A549 (cell line): ENCODE measurements around the gene PRR5. TPM values are rescaled to one million over a fixed set of nuclear protein-coding genes. Genes with fewer than 3 reads are reported as not detected.

Source experiments
- ATAC-seq, 2 experiments: fragments of 200-7000 bp in 1 of 2; fragments of >200 bp in 1 of 2; cut with Nextera tagmentation in 1 of 2; cut with Tn5 transposase in 1 of 2; 3 replicates each; pipeline versions ENCODE4 v1.8.0 to v1.9.1; 2018 to 2020; ENCODE audit warnings: mild to moderate bottlenecking in 1 of 2, moderate library complexity in 1 of 2
- CTCF ChIA-PET: fragments of 300-600 bp; sonication (Branson Sonifier 250); formaldehyde crosslinking; extraction: SDS; loops from one replicate; lab custom pipeline; 2021; ENCODE audit warnings: antibody characterized with exemption, inconsistent platforms; lab: Yijun Ruan, JAX
- POLR2A ChIA-PET: fragments of 350-600 bp; formaldehyde crosslinking; extraction: SDS; loops from one replicate; lab custom pipeline; 2021; ENCODE audit warnings: antibody characterized with exemption, inconsistent platforms; lab: Yijun Ruan, JAX
- DNase-seq, 2 experiments: peaks; one replicate each; pipeline versions ENCODE4 v3.0.0 to v3.0.0-alpha.2; 2011 to 2016; ENCODE audit warnings: low read depth in 1 of 2, low spot score in 1 of 2
- FAIRE-seq: peaks from 2 replicates; lab custom pipeline; 2011; peaks lifted over from hg19 to GRCh38; lab: Jason Lieb, UNC
- H3K27ac ChIP-seq, 2 experiments: fragments of >200 bp; sonication (Bioruptor Twin); formaldehyde crosslinking; 3 replicates each; pipeline ENCODE4 v1.5.1; 2016 to 2017
- H3K4me1 ChIP-seq: fragments of >200 bp; sonication (Bioruptor Twin); formaldehyde crosslinking; 3 replicates; pipeline ENCODE4 v1.6.1; 2016
- H3K4me2 ChIP-seq: fragments of >200 bp; sonication (Bioruptor Twin); formaldehyde crosslinking; 3 replicates; pipeline ENCODE4 v1.6.1; 2016
- H3K4me3 ChIP-seq: fragments of >200 bp; sonication (Bioruptor Twin); formaldehyde crosslinking; 3 replicates; pipeline ENCODE4 v1.5.1; 2016
- H3K9me3 ChIP-seq: fragments of >200 bp; sonication (Bioruptor Twin); formaldehyde crosslinking; 3 replicates; pipeline ENCODE4 v1.6.1; 2016
- CBX2 ChIP-seq: fragments of 200-600 bp; sonication (generic); IDR thresholded peaks from 2 replicates; pipeline ENCODE4 v1.6.1; 2016; ENCODE audit warnings: low read depth, mild to moderate bottlenecking, borderline replicate concordance
- CBX8 ChIP-seq: fragments of 200-600 bp; sonication (generic); IDR thresholded peaks from 2 replicates; pipeline ENCODE4 v1.6.1; 2016
- CEBPB ChIP-seq, 2 experiments: fragments of >200 bp in 1 of 2; sonication (Bioruptor Twin) in 1 of 2; formaldehyde crosslinking in 1 of 2; IDR thresholded peaks; 2 replicates each; pipeline ENCODE4 v1.6.1; 2012 to 2016
- CHD4 ChIP-seq: fragments of 200-600 bp; sonication (generic); IDR thresholded peaks from 2 replicates; pipeline ENCODE4 v1.6.1; 2016; ENCODE audit warnings: antibody characterized with exemption, mild to moderate bottlenecking, borderline replicate concordance
- GATA3 ChIP-seq: IDR thresholded peaks from 2 replicates; pipeline ENCODE4 v1.6.1; 2012; ENCODE audit warnings: borderline replicate concordance
- HEYL ChIP-seq: fragments of 250-450 bp; sonication (Bioruptor Pico); IDR thresholded peaks from 2 replicates; pipeline ENCODE4 v1.8.0; 2021; ENCODE audit warnings: mild to moderate bottlenecking, moderate library complexity
- HOXA7 ChIP-seq: fragments of 250-450 bp; sonication (Bioruptor Pico); IDR thresholded peaks from 2 replicates; pipeline ENCODE4 v1.5.0; 2020; ENCODE audit warnings: mild to moderate bottlenecking, moderate library complexity
- JUN ChIP-seq, 2 experiments: fragments of >200 bp; sonication (Bioruptor Twin); formaldehyde crosslinking; IDR thresholded peaks; 2 replicates in 1 of 2; 3 replicates in 1 of 2; pipeline ENCODE4 v1.6.1; 2016 to 2017
- KDM1A ChIP-seq: fragments of 200-600 bp; sonication (generic); IDR thresholded peaks from 2 replicates; pipeline ENCODE4 v1.6.1; 2016; ENCODE audit warnings: low read depth, mild to moderate bottlenecking
- KDM5A ChIP-seq: fragments of 200-600 bp; sonication (generic); IDR thresholded peaks from 2 replicates; pipeline ENCODE4 v1.6.1; 2016; ENCODE audit warnings: antibody characterized with exemption, mild to moderate bottlenecking
- MYC ChIP-seq: IDR thresholded peaks from 2 replicates; pipeline ENCODE4 v1.6.1; 2012; ENCODE audit warnings: mild to moderate bottlenecking, inconsistent platforms, low read length, improper control_type of control experiment, borderline replicate concordance
- NFE2L2 ChIP-seq: fragments of 150-350 bp; conservative IDR thresholded peaks from 2 replicates; pipeline ENCODE4 v1.6.1; 2014; ENCODE audit warnings: low read length
- POLR2AphosphoS2 ChIP-seq: conservative IDR thresholded peaks from 2 replicates; pipeline ENCODE4 v1.6.1; 2012; ENCODE audit warnings: low read length, improper control_type of control experiment, inconsistent platforms
- RFX5 ChIP-seq: fragments of 450-650 bp; IDR thresholded peaks from 2 replicates; pipeline ENCODE4 v1.7.1; 2014; ENCODE audit warnings: antibody characterized with exemption, mild to moderate bottlenecking, moderate library complexity
- SMC3 ChIP-seq: fragments of >200 bp; sonication (Bioruptor Twin); formaldehyde crosslinking; IDR thresholded peaks from 3 replicates; pipeline ENCODE4 v1.6.1; 2018; ENCODE audit warnings: inconsistent platforms
- ZC3H11A ChIP-seq: fragments of 450-650 bp; IDR thresholded peaks from 2 replicates; pipeline ENCODE4 v1.6.1; 2014; ENCODE audit warnings: antibody characterized with exemption, mild to moderate bottlenecking
- WGBS: methylation state at CpG from one replicate; pipeline ENCODE4 v1.1.6; 2017; ENCODE audit errors: missing lambda C conversion rate; 5-methylcytosine and 5-hydroxymethylcytosine counted together
- polyA plus RNA-seq, 4 experiments: library from polyadenylated mRNA; depleted of rRNA in 3 of 4; stranded (reverse); fragments of >200 nt; fragmentation: RNase III in 1 of 4; extraction: RNeasy Plus Mini Kit Qiagen cat#74134 plus additional on column Dnase treatment in 1 of 4; gene quantifications; 2 replicates in 3 of 4; 3 replicates in 1 of 4; pipeline ENCODE4 v1.2.3, GENCODE V29; 2011 to 2017
- TF ChIP-seq, protein P1 (sequence below): fragments of 250-450 bp; sonication (Bioruptor Pico); IDR thresholded peaks from 2 replicates; pipeline ENCODE4 v1.5.0; 2021; ENCODE audit warnings: mild to moderate bottlenecking, moderate library complexity, borderline replicate concordance
- TF ChIP-seq, protein P2 (sequence below): fragments of 150-350 bp; IDR thresholded peaks from 2 replicates; pipeline ENCODE4 v1.6.1; 2014; ENCODE audit warnings: low read depth, mild to moderate bottlenecking, low read length
- TF ChIP-seq, protein P3 (sequence below): fragments of >200 bp; sonication (Bioruptor Twin); formaldehyde crosslinking; IDR thresholded peaks from 3 replicates; pipeline ENCODE4 v1.6.1; 2016

Gene PRR5
- polyA plus RNA-seq, 2 of the 4 experiments (the other 2 are of a cell fraction) = 7.1 to 19.5 TPM

DNA sequence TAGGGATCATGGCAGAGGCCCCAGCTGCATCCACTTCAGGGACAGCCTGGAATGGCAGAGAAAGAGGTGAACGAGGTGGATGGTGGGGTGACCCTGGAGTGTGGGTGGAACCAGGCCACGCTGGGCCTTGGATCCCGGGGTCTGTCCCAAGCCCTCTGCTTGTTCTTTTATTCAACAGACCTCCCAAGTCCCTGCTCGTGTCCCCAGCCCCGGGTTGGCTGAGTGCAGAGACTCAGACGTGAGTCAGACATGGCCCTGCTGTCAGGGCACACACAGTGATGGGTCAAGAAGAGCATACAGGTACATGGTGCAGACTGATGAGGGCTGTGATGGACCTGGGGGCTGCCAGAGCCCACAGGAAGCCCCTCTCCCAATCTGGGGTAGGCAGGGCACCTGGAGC is 57.0 kb downstream of the PRR5 start:
- no peak for DNase-seq
- Histone ChIP-seq H3K4me1 (peaks cover 4% of the 10 kb centered on the region; the same call in 2 of the 3 replicates), H3K27ac (no peak overlapping the region), H3K9me3 (no peaks in the 10 kb centered on the region), H3K4me3 (no peak overlapping the region), H3K4me2 (no peak overlapping the region)
- 85% methylated on average over 2 of the region's 6 CpGs for WGBS
- POLR2A ChIA-PET = no interaction called here
- TF ChIP-seq, protein P1, sequence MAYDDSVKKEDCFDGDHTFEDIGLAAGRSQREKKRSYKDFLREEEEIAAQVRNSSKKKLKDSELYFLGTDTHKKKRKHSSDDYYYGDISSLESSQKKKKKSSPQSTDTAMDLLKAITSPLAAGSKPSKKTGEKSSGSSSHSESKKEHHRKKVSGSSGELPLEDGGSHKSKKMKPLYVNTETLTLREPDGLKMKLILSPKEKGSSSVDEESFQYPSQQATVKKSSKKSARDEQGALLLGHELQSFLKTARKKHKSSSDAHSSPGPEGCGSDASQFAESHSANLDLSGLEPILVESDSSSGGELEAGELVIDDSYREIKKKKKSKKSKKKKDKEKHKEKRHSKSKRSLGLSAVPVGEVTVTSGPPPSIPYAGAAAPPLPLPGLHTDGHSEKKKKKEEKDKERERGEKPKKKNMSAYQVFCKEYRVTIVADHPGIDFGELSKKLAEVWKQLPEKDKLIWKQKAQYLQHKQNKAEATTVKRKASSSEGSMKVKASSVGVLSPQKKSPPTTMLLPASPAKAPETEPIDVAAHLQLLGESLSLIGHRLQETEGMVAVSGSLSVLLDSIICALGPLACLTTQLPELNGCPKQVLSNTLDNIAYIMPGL (CRISPR knock-in tag) = no peak
- TF ChIP-seq KDM5A (no peak), ZC3H11A (no peak), CEBPB (IDR thresholded peaks at IDR 0.05) (no peak), KDM1A (no peak), CBX2 (no peak), SMC3 (no peak), JUN (IDR thresholded peaks at IDR 0.05) (no peak), GATA3 (no peak), HOXA7 (CRISPR knock-in tag) (no peak), NFE2L2 (no peak), RFX5 (no peak)
- TF ChIP-seq, protein P2, sequence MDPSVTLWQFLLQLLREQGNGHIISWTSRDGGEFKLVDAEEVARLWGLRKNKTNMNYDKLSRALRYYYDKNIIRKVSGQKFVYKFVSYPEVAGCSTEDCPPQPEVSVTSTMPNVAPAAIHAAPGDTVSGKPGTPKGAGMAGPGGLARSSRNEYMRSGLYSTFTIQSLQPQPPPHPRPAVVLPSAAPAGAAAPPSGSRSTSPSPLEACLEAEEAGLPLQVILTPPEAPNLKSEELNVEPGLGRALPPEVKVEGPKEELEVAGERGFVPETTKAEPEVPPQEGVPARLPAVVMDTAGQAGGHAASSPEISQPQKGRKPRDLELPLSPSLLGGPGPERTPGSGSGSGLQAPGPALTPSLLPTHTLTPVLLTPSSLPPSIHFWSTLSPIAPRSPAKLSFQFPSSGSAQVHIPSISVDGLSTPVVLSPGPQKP = no peak
- TF ChIP-seq, protein P3, sequence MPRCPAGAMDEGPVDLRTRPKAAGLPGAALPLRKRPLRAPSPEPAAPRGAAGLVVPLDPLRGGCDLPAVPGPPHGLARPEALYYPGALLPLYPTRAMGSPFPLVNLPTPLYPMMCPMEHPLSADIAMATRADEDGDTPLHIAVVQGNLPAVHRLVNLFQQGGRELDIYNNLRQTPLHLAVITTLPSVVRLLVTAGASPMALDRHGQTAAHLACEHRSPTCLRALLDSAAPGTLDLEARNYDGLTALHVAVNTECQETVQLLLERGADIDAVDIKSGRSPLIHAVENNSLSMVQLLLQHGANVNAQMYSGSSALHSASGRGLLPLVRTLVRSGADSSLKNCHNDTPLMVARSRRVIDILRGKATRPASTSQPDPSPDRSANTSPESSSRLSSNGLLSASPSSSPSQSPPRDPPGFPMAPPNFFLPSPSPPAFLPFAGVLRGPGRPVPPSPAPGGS = no peak
- peak in 1 of 2 experiments; percentile 24; a peak in 1 of 6 replicates for ATAC-seq
- FAIRE-seq = no peak
- CTCF ChIA-PET = interaction anchor here (1.8 kb wide), 1 partner anchor 23 kb away, joined by 7 read pairs; no protein-coding TSS in a partner anchor

DNA sequence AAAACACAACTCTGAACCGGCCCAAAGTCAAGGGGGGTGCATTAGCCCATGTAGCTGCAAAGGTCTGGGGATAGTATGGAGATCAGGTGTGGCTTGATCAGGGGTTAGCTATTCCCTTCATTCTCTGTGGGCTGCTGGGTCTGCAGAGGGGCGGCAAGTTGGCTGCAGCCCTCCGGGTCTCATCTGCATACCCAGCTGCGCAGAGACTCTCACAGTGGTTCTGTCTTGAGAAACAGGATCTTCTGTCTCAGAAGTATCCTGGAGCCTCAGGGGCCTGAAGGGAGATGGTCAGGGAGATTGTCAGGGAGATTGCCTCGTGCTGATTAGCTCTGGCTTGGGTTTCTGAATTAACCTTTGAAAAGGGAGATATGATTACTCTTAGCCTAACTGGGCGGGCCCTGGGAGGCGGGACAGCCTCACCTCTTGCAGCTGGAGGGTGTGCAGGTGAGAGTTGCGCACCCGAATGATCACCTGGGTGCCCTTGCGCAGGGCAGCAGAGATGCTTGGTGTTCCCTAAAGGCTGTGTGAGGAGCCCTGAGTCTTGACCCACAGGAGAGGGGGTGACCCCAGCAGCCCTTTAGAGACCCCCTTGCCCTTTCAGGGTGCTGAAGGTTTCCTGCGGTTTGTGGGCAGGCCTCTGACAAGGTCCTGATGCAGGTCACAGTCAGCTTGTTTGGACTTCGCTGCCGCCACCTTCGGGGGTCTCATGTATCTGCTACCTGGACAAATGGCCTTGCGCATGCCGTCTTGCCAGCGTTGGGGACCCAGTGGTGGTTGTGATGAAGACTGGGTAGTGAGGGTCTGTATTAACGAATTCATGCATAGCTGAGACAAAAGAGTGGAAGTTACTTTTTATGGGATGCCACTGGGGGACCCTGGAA is 57.7 kb downstream of the PRR5 start:
- FAIRE-seq (no peak), DNase-seq (no peak), ATAC-seq (no peak)
- POLR2A ChIA-PET = interaction anchor here (0.6 kb wide), 1 partner anchor 37 kb away, joined by 8 read pairs; no protein-coding TSS in a partner anchor
- 95% methylated on average over 14 of the region's 18 CpGs for WGBS
- Histone ChIP-seq H3K4me1 (peaks cover 4% of the 10 kb centered on the region; the same call in 2 of the 3 replicates), H3K4me3 (no peak overlapping the region), H3K9me3 (no peaks in the 10 kb centered on the region), H3K27ac (no peak overlapping the region), H3K4me2 (no peak overlapping the region)
- CTCF ChIA-PET = interaction anchor here (0.6 to 1.8 kb wide), 2 partner anchors 24 to 37 kb away, joined by 5 to 7 read pairs; no protein-coding TSS in a partner anchor
- no peak for TF ChIP-seq GATA3
- no peak for TF ChIP-seq HEYL
- TF ChIP-seq KDM1A = no peak
- TF ChIP-seq SMC3 = no peak
- TF ChIP-seq CHD4 = no peak
- no peak for TF ChIP-seq POLR2AphosphoS2
- no peak for TF ChIP-seq MYC
- no peak for TF ChIP-seq CBX8
